Psoas muscle (tissue), 8 donors: ENCODE results near the gene CLDN1. TPM values are rescaled to one million over a fixed set of nuclear protein-coding genes. Genes with fewer than 3 reads are reported as not detected.

ENCODE experiments used
- ATAC-seq, 4 donors: fragments of 200-7000 bp; cut with Tn5 transposase; one replicate each; pipeline ENCODE4 v1.9.1; 2020; ENCODE audit warnings: moderate library complexity in 3 of 4, mild to moderate bottlenecking in 2 of 4
- DNase-seq, 2 donors: peaks; one replicate each; pipeline ENCODE4 v3.0.0-alpha.2; 2020
- H3K27ac ChIP-seq: fragments of 200-600 bp; one replicate; pipeline ENCODE4 v1.8.0; 2022
- H3K27me3 ChIP-seq, 3 donors: fragments of 200-600 bp in 1 of 3; one replicate each; pipeline versions ENCODE4 v1.6.1 to v1.8.0; 2013 to 2022; ENCODE audit warnings: low read length in 2 of 3, mild to moderate bottlenecking in 2 of 3, moderate library complexity in 1 of 3; ENCODE audit not compliant: insufficient read depth in 3 of 3
- H3K36me3 ChIP-seq, 2 donors: fragments of 200-600 bp in 1 of 2; one replicate each; pipeline versions ENCODE4 v1.6.1 to v1.8.0; 2013 to 2022; ENCODE audit warnings: low read depth in 1 of 2, mild to moderate bottlenecking in 1 of 2, moderate library complexity in 1 of 2; ENCODE audit not compliant: insufficient read depth in 1 of 2
- H3K4me1 ChIP-seq: fragments of 200-600 bp; one replicate; pipeline ENCODE4 v1.8.0; 2022
- H3K4me3 ChIP-seq: fragments of 200-600 bp; one replicate; pipeline ENCODE4 v1.8.0; 2022; ENCODE audit warnings: mild to moderate bottlenecking
- H3K9me3 ChIP-seq: fragments of 200-600 bp; one replicate; pipeline ENCODE4 v1.8.0; 2022
- WGBS, 3 donors: extraction: QIAGEN DNeasy Blood & Tissue Kit; methylation state at CpG; one replicate each; pipeline versions ENCODE4 v1.1.6 to v1.1.7; 2013; 5-methylcytosine and 5-hydroxymethylcytosine counted together
- intact Hi-C, 2 donors: fragments of 100-400 bp; cut with DNase I; formaldehyde crosslinking; loops; one replicate each; pipeline versions ENCODE4 v1.11.0 to v1.14.2; 2022
- polyA plus RNA-seq, 3 donors: library from polyadenylated mRNA; stranded (reverse); fragments of 200-250 nt; gene quantifications; one replicate each; pipeline ENCODE4 v1.2.3, GENCODE V29; 2013
- total RNA-seq, 4 donors: library from RNA; stranded (reverse); fragmentation: NEBNext Ultra II Directional in 2 of 4; extraction: Animal tissue kit (Norgen Biotek cat#: 25700) in 2 of 4; gene quantifications; one replicate each; pipeline versions ENCODE4 v1.2.1 to v1.2.4, GENCODE V29; 2021 to 2023
- TF ChIP-seq, protein P1 (sequence below): fragments of 200-600 bp; IDR thresholded peaks from one replicate; pipeline ENCODE4 v1.8.0; 2022; ENCODE audit warnings: antibody characterized with exemption
- donor health status: healthy with polysubstance abuse.
- donor health status: DM: no; HTN: no; CAD: no; lungs with moderate emphysema.
- donor health status: Bipolar disorder and iron deficiency.
- donor health status: healthy.
- donor health status: DM: yes; HTN: yes; CAD: no.
- donor health status: DM: no; HTN: no; CAD: no.
- donor health status: DM: no; HTN: no; CAD: no.
- donor health status: DM: yes; HTN: yes; CAD: no.

CLDN1 gene
- total and polyA plus RNA-seq, 7 donors: 0.25 to 0.62 (median 0.37) TPM; not detected in 1

DNA sequence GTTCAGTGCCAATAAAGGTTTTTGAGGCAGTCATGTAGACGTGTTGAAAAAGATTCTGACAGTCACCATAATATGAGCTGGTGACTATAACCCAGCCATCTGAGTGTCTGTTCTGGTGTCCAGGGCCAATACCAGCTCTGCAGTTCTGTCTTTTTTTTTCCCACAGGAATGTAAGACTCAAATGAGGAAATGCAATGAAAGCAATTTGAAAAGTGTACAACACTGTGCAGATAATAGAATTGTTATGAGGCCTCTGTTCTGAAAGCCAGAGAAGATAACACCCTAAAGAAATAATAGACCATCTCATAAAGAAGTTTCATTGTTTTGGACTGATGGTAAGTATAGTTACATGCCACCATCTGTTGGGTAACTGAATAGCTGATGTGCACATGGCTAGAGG lies 57.1 kb downstream of the CLDN1 start:
- H3K4me1 ChIP-seq: no peaks in the 10 kb centered on the region
- TF ChIP-seq, protein P1, sequence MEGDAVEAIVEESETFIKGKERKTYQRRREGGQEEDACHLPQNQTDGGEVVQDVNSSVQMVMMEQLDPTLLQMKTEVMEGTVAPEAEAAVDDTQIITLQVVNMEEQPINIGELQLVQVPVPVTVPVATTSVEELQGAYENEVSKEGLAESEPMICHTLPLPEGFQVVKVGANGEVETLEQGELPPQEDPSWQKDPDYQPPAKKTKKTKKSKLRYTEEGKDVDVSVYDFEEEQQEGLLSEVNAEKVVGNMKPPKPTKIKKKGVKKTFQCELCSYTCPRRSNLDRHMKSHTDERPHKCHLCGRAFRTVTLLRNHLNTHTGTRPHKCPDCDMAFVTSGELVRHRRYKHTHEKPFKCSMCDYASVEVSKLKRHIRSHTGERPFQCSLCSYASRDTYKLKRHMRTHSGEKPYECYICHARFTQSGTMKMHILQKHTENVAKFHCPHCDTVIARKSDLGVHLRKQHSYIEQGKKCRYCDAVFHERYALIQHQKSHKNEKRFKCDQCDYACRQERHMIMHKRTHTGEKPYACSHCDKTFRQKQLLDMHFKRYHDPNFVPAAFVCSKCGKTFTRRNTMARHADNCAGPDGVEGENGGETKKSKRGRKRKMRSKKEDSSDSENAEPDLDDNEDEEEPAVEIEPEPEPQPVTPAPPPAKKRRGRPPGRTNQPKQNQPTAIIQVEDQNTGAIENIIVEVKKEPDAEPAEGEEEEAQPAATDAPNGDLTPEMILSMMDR: no peak
- peaks cover 0 to 3% (median 0%) of the 10 kb centered on the region in 3 donors for H3K27me3 ChIP-seq
- H3K27ac ChIP-seq: no peak overlapping the region
- no peak for DNase-seq
- WGBS, 3 donors: 48 to 71% (median 67%) methylated on average over 1 of the region's 1 CpG
- intact Hi-C loops: no loop called here
- no peaks in the 10 kb centered on the region for H3K36me3 ChIP-seq
- H3K4me3 ChIP-seq: no peak overlapping the region
- no peak for ATAC-seq
- no peaks in the 10 kb centered on the region for H3K9me3 ChIP-seq

GRCh38 chr3:190261740-190262139 lies 60.5 kb downstream of the CLDN1 start:
- Histone ChIP-seq H3K9me3 (no peaks in the 10 kb centered on the region), H3K36me3 (no peaks in the 10 kb centered on the region), H3K27me3 (peaks cover 0 to 3% (median 0%) of the 10 kb centered on the region in 3 donors), H3K27ac (no peak overlapping the region), H3K4me3 (no peak overlapping the region), H3K4me1 (no peaks in the 10 kb centered on the region)
- DNase-seq (no peak), ATAC-seq (no peak)
- TF ChIP-seq, protein P1: no peak
- intact Hi-C loops: no loop called here

DNA sequence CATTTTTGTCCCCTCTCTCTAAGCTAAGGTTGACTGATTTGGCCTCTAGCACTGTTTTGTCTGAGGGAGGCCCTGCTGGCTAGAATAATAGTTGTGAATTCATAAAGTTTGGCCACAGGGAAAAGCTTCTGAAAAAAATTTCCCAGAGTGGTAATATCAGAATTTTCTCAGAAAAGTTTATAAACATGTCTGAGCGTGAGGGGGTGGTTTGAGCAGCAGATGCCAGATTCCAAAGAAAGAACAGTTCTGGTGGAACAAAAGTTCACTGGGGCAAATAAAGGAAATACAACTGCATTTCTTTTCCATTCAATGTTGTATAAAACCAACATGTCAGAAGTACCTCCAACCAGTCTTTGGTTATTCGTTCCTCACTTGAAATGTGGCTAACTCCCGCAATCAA lies 61.2 kb downstream of the CLDN1 start:
- TF ChIP-seq, protein P1: no peak
- Histone ChIP-seq H3K9me3 (no peaks in the 10 kb centered on the region), H3K27ac (no peak overlapping the region), H3K36me3 (no peaks in the 10 kb centered on the region), H3K27me3 (peaks cover 0 to 3% (median 0%) of the 10 kb centered on the region in 3 donors), H3K4me1 (no peaks in the 10 kb centered on the region), H3K4me3 (no peak overlapping the region)
- DNase-seq (no peak), ATAC-seq (no peak)
- intact Hi-C loops: no loop called here
- 70 to 78% (median 71%) methylated on average over 3 of the region's 3 CpGs for WGBS, 3 donors

DNA sequence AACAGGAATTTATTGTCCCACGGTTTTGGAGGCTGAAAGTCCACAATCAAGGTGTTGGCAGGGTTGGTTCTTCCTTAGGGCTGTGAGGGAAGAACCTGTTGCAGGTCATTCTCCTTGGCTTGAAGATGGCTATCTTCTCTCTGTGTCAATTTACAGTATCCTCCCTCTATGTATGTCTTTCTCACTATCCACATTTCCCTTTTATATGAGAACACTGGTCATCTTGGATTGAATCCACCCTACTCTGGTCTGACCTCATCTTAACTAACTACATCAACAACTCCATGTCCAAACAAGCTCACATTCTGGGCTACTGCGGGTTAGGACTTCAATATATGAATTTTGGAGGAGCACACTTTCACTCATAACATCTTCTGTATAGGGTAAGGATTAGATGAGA lies 61.9 kb downstream of the CLDN1 start:
- WGBS, 3 donors: 58 to 76% (median 63%) methylated on average over 2 of the region's 2 CpGs
- Histone ChIP-seq H3K4me3 (no peak overlapping the region), H3K27ac (no peak overlapping the region), H3K4me1 (no peaks in the 10 kb centered on the region), H3K27me3 (peaks cover 0 to 3% (median 0%) of the 10 kb centered on the region in 3 donors), H3K36me3 (no peaks in the 10 kb centered on the region), H3K9me3 (no peaks in the 10 kb centered on the region)
- no peak for ATAC-seq
- no peak for DNase-seq
- intact Hi-C loops: no loop called here
- TF ChIP-seq, protein P1: no peak

GRCh38 chr3:190258634-190259033 lies 63.6 kb downstream of the CLDN1 start:
- Histone ChIP-seq H3K9me3 (no peaks in the 10 kb centered on the region), H3K27ac (no peak overlapping the region), H3K27me3 (peaks cover 0 to 3% (median 0%) of the 10 kb centered on the region in 3 donors), H3K4me1 (no peaks in the 10 kb centered on the region), H3K4me3 (no peak overlapping the region), H3K36me3 (no peaks in the 10 kb centered on the region)
- ATAC-seq: no peak
- intact Hi-C loops: no loop called here
- TF ChIP-seq, protein P1: no peak
- DNase-seq: no peak
- 29 to 47% (median 32%) methylated on average over 5 of the region's 5 CpGs for WGBS, 3 donors
